ENCODE data around the gene UXT. TPM values are rescaled to one million over a fixed set of nuclear protein-coding genes. Genes with fewer than 3 reads are reported as not detected.

The UXT gene
- total RNA-seq, 1 experiment from 2014 or later: 68.6 TPM

- POLR2A ChIA-PET: no interaction called here
- Mint-ChIP-seq H3K27me3 (ENCODE audit: low read depth) (no peaks in the 10 kb centered on the region; the same call in 1 of the 2 replicates), H3K4me3 (no peak overlapping the region), H3K4me1 (peaks cover 11% of the 10 kb centered on the region), H3K36me3 (peaks cover 15% of the 10 kb centered on the region), H3K27ac (no peak overlapping the region), H3K9me3 (no peaks in the 10 kb centered on the region)
- ATAC-seq: no peak
- TF ChIP-seq TEAD4 (CRISPR knock-in tag; IDR thresholded peaks at IDR 0.05): no peak
- TF ChIP-seq ZNF671 (CRISPR knock-in tag; IDR thresholded peaks at IDR 0.05): no peak
- no peak for DNase-seq (ENCODE audit: low spot score)
- CTCF ChIA-PET: no interaction called here
Measured at GRCh38 chrX:47633689-47634590, 25.0 kb downstream of the UXT start.

DNA sequence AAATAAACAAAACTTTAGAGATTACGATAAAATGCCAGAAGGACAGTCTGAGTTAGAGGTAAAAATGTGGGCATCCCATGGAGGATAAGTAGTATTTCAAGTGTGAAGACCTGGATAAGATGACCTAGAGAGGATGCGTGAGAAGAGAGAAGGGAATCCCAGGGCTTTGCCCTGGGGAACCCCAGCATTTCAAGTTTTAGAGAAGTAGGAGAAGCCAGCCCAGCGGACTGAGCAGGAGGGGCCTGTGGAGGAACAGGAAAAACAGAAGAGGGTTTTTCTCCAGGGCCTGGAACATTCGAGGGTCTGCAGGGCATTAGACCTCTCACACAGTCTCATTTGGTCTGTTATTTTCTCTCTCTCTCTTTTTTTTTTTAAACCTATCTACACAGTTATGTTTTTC is 26.3 kb downstream of the UXT start:
- Mint-ChIP-seq H3K4me1 (peaks cover 15% of the 10 kb centered on the region), H3K27me3 (ENCODE audit: low read depth) (no peaks in the 10 kb centered on the region; the same call in 1 of the 2 replicates), H3K4me3 (no peak overlapping the region), H3K36me3 (peaks cover 7% of the 10 kb centered on the region), H3K9me3 (no peaks in the 10 kb centered on the region), H3K27ac (peak overlapping the region; percentile 78)
- ATAC-seq (no peak), DNase-seq (ENCODE audit: low spot score) (no peak)
- ChIA-PET CTCF (no interaction called here), POLR2A (no interaction called here)
- TF ChIP-seq NR2C2 (CRISPR knock-in tag; IDR thresholded peaks at IDR 0.05): no peak
- no peak for TF ChIP-seq ZNF512 (CRISPR knock-in tag; IDR thresholded peaks at IDR 0.05; ENCODE audit: borderline replicate concordance)
- TF ChIP-seq TP53 (CRISPR knock-in tag; IDR thresholded peaks at IDR 0.05): no peak
- no peak for TF ChIP-seq SMAD4 (CRISPR knock-in tag; IDR thresholded peaks at IDR 0.05)
- no peak for TF ChIP-seq NFYB (CRISPR knock-in tag; conservative IDR thresholded peaks at IDR 0.05; ENCODE audit: low read depth)
- TF ChIP-seq, protein P1, sequence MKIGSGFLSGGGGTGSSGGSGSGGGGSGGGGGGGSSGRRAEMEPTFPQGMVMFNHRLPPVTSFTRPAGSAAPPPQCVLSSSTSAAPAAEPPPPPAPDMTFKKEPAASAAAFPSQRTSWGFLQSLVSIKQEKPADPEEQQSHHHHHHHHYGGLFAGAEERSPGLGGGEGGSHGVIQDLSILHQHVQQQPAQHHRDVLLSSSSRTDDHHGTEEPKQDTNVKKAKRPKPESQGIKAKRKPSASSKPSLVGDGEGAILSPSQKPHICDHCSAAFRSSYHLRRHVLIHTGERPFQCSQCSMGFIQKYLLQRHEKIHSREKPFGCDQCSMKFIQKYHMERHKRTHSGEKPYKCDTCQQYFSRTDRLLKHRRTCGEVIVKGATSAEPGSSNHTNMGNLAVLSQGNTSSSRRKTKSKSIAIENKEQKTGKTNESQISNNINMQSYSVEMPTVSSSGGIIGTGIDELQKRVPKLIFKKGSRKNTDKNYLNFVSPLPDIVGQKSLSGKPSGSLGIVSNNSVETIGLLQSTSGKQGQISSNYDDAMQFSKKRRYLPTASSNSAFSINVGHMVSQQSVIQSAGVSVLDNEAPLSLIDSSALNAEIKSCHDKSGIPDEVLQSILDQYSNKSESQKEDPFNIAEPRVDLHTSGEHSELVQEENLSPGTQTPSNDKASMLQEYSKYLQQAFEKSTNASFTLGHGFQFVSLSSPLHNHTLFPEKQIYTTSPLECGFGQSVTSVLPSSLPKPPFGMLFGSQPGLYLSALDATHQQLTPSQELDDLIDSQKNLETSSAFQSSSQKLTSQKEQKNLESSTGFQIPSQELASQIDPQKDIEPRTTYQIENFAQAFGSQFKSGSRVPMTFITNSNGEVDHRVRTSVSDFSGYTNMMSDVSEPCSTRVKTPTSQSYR (CRISPR knock-in tag; IDR thresholded peaks at IDR 0.05): no peak
- TF ChIP-seq JAZF1 (CRISPR knock-in tag; IDR thresholded peaks at IDR 0.05): no peak
- TF ChIP-seq ATF1 (CRISPR knock-in tag; IDR thresholded peaks at IDR 0.05): no peak
- TF ChIP-seq SP1 (CRISPR knock-in tag; conservative IDR thresholded peaks at IDR 0.05): no peak
- no peak for TF ChIP-seq CBFB (CRISPR knock-in tag; IDR thresholded peaks at IDR 0.05; ENCODE audit: low read depth)
- TF ChIP-seq ZNF396 (CRISPR knock-in tag; IDR thresholded peaks at IDR 0.05; ENCODE audit: borderline replicate concordance): no peak
- no peak for TF ChIP-seq USF2 (CRISPR knock-in tag; IDR thresholded peaks at IDR 0.05)
- no peak for TF ChIP-seq ELF4 (CRISPR knock-in tag; IDR thresholded peaks at IDR 0.05; ENCODE audit: low read depth)
- no peak for TF ChIP-seq STAT6 (CRISPR knock-in tag; conservative IDR thresholded peaks at IDR 0.05; ENCODE audit: low read depth)
- TF ChIP-seq, protein P2, sequence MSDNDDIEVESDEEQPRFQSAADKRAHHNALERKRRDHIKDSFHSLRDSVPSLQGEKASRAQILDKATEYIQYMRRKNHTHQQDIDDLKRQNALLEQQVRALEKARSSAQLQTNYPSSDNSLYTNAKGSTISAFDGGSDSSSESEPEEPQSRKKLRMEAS (CRISPR knock-in tag; IDR thresholded peaks at IDR 0.05): no peak
- TF ChIP-seq FOXP1 (CRISPR knock-in tag; IDR thresholded peaks at IDR 0.05; ENCODE audit: borderline replicate concordance): no peak
- TF ChIP-seq, protein P3, sequence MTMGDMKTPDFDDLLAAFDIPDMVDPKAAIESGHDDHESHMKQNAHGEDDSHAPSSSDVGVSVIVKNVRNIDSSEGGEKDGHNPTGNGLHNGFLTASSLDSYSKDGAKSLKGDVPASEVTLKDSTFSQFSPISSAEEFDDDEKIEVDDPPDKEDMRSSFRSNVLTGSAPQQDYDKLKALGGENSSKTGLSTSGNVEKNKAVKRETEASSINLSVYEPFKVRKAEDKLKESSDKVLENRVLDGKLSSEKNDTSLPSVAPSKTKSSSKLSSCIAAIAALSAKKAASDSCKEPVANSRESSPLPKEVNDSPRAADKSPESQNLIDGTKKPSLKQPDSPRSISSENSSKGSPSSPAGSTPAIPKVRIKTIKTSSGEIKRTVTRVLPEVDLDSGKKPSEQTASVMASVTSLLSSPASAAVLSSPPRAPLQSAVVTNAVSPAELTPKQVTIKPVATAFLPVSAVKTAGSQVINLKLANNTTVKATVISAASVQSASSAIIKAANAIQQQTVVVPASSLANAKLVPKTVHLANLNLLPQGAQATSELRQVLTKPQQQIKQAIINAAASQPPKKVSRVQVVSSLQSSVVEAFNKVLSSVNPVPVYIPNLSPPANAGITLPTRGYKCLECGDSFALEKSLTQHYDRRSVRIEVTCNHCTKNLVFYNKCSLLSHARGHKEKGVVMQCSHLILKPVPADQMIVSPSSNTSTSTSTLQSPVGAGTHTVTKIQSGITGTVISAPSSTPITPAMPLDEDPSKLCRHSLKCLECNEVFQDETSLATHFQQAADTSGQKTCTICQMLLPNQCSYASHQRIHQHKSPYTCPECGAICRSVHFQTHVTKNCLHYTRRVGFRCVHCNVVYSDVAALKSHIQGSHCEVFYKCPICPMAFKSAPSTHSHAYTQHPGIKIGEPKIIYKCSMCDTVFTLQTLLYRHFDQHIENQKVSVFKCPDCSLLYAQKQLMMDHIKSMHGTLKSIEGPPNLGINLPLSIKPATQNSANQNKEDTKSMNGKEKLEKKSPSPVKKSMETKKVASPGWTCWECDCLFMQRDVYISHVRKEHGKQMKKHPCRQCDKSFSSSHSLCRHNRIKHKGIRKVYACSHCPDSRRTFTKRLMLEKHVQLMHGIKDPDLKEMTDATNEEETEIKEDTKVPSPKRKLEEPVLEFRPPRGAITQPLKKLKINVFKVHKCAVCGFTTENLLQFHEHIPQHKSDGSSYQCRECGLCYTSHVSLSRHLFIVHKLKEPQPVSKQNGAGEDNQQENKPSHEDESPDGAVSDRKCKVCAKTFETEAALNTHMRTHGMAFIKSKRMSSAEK (CRISPR knock-in tag; IDR thresholded peaks at IDR 0.05; ENCODE audit: borderline replicate concordance): no peak
- no peak for TF ChIP-seq SOX15 (CRISPR knock-in tag; IDR thresholded peaks at IDR 0.05)
- TF ChIP-seq ZNF121 (CRISPR knock-in tag; IDR thresholded peaks at IDR 0.05): no peak

All from WTC11 (cell line).